IPS DF 6.9 (cell line): ENCODE measurements around the gene GFPT2.

Experiments
- DNase-seq: peaks from one replicate; pipeline ENCODE4 v3.0.0-alpha.2; 2013; ENCODE audit warnings: low read depth, low spot score
- H3K27ac ChIP-seq: one replicate; pipeline ENCODE4 v1.5.1; 2013; ENCODE audit warnings: low read length, control low read depth
- H3K27me3 ChIP-seq: 2 replicates; pipeline ENCODE4 v1.6.1; 2013; ENCODE audit warnings: mild to moderate bottlenecking, low read length; ENCODE audit not compliant: control insufficient read depth, insufficient read depth
- H3K36me3 ChIP-seq: 2 replicates; pipeline ENCODE4 v1.6.1; 2013; ENCODE audit warnings: low read length; ENCODE audit not compliant: control insufficient read depth, insufficient read depth
- H3K4me1 ChIP-seq: 2 replicates; pipeline ENCODE4 v1.6.1; 2013; ENCODE audit warnings: low read length; ENCODE audit not compliant: control insufficient read depth, insufficient read depth
- H3K4me3 ChIP-seq: 2 replicates; pipeline ENCODE4 v1.5.1; 2013; ENCODE audit warnings: mild to moderate bottlenecking, low read length
- H3K9me3 ChIP-seq: 2 replicates; pipeline ENCODE4 v1.6.1; 2013; ENCODE audit warnings: low read length, inconsistent platforms; ENCODE audit not compliant: control insufficient read depth, insufficient read depth
- WGBS: extraction: QIAGEN DNeasy Blood & Tissue Kit; methylation state at CpG from one replicate; pipeline ENCODE4 v1.1.7; 2013; ENCODE audit warnings: mixed read lengths, missing lambda C conversion rate; ENCODE audit not compliant: insufficient read length, insufficient coverage; 5-methylcytosine and 5-hydroxymethylcytosine counted together

GFPT2 gene

GRCh38 chr5:180283026-180283615 lies 70.0 kb downstream of the GFPT2 start:
- H3K4me3 ChIP-seq, result no peak overlapping the region
- WGBS, result no CpG with 5 or more reads among the region's 10 CpGs
- no peak overlapping the region for H3K27ac ChIP-seq
- 0 out of 2 replicates have a peak, but pooled peaks cover 4% of the 10 kb centered on the region for H3K36me3 ChIP-seq
- no peaks in the 10 kb centered on the region for H3K27me3 ChIP-seq
- H3K4me1 ChIP-seq, result no peaks in the 10 kb centered on the region
- no peak for DNase-seq
- H3K9me3 ChIP-seq, result no peaks in the 10 kb centered on the region

DNA sequence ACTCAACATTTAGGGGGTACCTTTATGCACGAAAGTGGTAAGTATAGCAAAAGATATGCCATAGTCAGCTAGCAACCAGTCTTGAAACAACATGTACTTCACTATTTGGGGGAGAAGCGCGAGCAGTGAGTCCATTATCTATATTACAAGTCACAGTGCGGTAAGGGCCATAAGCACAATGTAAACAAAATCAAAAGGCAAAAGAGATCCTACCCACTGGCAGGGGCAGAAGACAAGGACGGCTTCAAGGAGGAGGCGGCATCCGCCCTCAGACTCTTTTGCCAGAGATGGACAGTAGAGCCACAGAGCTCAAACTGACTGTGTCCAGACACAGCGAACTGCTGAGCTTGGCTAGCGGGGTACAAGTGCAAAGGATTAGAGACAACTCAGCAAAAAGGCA lies 70.9 kb downstream of the GFPT2 start:
- DNase-seq, result no peak
- Histone ChIP-seq H3K4me3 (no peak overlapping the region), H3K27ac (no peak overlapping the region), H3K9me3 (no peaks in the 10 kb centered on the region), H3K36me3 (0 out of 2 replicates have a peak, but pooled peaks cover 4% of the 10 kb centered on the region), H3K27me3 (no peaks in the 10 kb centered on the region), H3K4me1 (no peaks in the 10 kb centered on the region)
- no CpG with 5 or more reads among the region's 9 CpGs for WGBS

- Histone ChIP-seq H3K27me3 (no peaks in the 10 kb centered on the region), H3K9me3 (no peaks in the 10 kb centered on the region), H3K4me3 (no peak overlapping the region), H3K27ac (no peak overlapping the region), H3K4me1 (no peaks in the 10 kb centered on the region), H3K36me3 (peaks cover 7% of the 10 kb centered on the region; the same call in 1 of the 2 replicates)
- DNase-seq, result no peak
- whole genome bisulfite sequencing, result no CpG with 5 or more reads among the region's 10 CpGs
Observed at GRCh38 chr5:180281706-180282105, 71.4 kb downstream of the GFPT2 start.

- H3K27ac ChIP-seq, result no peak overlapping the region
- peaks cover 5% of the 10 kb centered on the region; the same call in 1 of the 2 replicates for H3K36me3 ChIP-seq
- no peak for DNase-seq
- H3K4me1 ChIP-seq, result no peaks in the 10 kb centered on the region
- H3K27me3 ChIP-seq, result no peaks in the 10 kb centered on the region
- no peaks in the 10 kb centered on the region for H3K9me3 ChIP-seq
- H3K4me3 ChIP-seq, result no peak overlapping the region
- no CpG with 5 or more reads among the region's 1 CpG for WGBS
Observed at GRCh38 chr5:180274695-180275094, 78.4 kb downstream of the GFPT2 start.

GRCh38 chr5:180271221-180271620 lies 81.9 kb downstream of the GFPT2 start:
- H3K27me3 ChIP-seq, result no peaks in the 10 kb centered on the region
- no peaks in the 10 kb centered on the region for H3K36me3 ChIP-seq
- WGBS, result no CpG with 5 or more reads among the region's 7 CpGs
- no peak overlapping the region for H3K27ac ChIP-seq
- no peak for DNase-seq
- no peaks in the 10 kb centered on the region for H3K9me3 ChIP-seq
- H3K4me3 ChIP-seq, result no peak overlapping the region
- no peaks in the 10 kb centered on the region for H3K4me1 ChIP-seq

- Histone ChIP-seq H3K36me3 (peaks cover 31% of the 10 kb centered on the region), H3K27me3 (no peaks in the 10 kb centered on the region), H3K4me3 (no peak overlapping the region), H3K4me1 (no peaks in the 10 kb centered on the region), H3K9me3 (peaks cover 24% of the 10 kb centered on the region), H3K27ac (no peak overlapping the region)
- DNase-seq, result no peak
- WGBS, result no CpG with 5 or more reads among the region's 3 CpGs
Observed at GRCh38 chr5:180259260-180259611, 93.9 kb downstream of the GFPT2 start.

DNA sequence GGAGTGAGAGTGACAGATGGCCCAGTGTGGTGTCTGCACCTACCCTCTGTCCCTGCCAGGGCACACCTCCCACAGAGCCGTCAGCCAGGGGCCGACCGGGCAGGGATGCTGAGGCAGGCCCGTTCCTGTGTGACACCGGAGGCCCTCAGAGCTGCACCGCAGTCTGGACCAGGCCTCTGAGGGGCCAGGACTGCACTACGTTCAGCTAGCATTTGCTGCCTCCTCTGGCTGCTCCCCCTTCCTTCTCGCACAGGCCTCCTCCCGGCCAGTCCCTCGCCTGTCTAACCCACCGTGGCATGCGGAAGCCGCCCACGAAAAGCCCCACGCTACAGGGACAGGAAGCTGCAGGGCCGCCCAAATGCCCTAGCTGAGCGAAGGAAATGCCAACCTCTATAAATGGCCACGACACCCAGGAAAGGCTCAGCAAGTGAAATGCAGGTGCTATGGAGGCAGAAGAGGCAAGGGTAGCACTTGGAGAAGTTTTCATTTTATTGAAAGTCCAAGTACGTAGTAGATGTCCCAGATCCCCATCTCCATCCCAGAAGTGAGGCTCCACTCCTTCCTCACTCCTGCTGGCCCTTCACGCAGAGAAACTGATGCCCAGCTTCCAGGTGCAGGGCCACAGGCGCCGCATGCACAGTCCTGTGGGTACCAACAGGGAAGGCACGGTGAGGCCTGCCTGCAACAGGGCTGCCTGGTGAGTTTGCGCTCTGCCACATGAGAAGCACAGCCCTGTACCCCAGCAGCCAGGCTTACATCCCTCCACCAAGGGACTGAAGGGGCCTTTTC lies 99.9 kb downstream of the GFPT2 start:
- no peaks in the 10 kb centered on the region for H3K4me1 ChIP-seq
- H3K27ac ChIP-seq, result no peak overlapping the region
- no peak for DNase-seq
- WGBS, result no CpG with 5 or more reads among the region's 24 CpGs
- H3K36me3 ChIP-seq, result peaks cover 19% of the 10 kb centered on the region
- H3K27me3 ChIP-seq, result no peaks in the 10 kb centered on the region
- peaks cover 25% of the 10 kb centered on the region for H3K9me3 ChIP-seq
- H3K4me3 ChIP-seq, result no peak overlapping the region

DNA sequence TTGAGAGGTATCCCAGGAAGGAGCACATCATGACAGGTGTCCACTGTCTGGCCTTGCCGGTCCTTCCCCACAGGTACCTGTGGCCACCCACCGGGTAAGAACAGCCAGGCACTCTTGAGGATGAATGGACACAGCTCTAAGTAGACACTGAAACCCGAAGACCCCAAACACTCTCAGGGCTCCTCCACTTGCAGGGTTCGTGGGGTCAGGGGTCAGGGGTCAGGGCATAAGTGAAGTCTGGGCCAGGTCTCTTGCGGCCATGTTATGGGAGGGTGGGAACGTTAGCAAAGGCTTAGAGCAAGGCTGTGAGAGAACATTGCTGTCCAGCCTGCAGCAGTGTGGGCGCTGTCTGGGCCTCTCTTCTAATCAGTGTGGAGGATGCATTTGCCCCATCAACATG lies 101.2 kb downstream of the GFPT2 start:
- WGBS, result no CpG with 5 or more reads among the region's 7 CpGs
- no peak overlapping the region for H3K27ac ChIP-seq
- peaks cover 17% of the 10 kb centered on the region for H3K36me3 ChIP-seq
- H3K27me3 ChIP-seq, result no peaks in the 10 kb centered on the region
- peaks cover 20% of the 10 kb centered on the region for H3K9me3 ChIP-seq
- no peak for DNase-seq
- no peaks in the 10 kb centered on the region for H3K4me1 ChIP-seq
- no peak overlapping the region for H3K4me3 ChIP-seq

DNA sequence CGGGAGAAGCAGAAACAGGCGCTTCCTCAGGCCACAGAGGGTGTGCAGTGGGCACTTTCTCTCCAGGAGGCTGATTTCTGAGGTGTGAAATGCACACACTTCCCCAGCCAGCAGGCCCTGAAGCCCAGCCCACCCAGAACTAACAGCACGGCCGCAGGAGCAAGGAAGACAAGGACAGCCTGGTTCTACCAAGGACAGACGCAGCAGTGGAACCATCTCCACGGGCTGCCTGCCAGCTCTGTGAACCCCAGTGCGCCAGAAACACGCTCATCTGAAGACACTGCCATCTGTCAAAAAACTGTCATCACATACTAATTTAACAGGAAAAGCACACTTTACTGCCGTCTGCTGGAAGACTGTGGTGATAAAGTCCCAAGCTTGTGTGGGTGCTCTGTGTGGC lies 102.0 kb downstream of the GFPT2 start:
- peaks cover 13% of the 10 kb centered on the region for H3K36me3 ChIP-seq
- no peak overlapping the region for H3K4me3 ChIP-seq
- no peaks in the 10 kb centered on the region for H3K4me1 ChIP-seq
- no peak overlapping the region for H3K27ac ChIP-seq
- H3K27me3 ChIP-seq, result no peaks in the 10 kb centered on the region
- WGBS, result no CpG with 5 or more reads among the region's 9 CpGs
- no peak for DNase-seq
- H3K9me3 ChIP-seq, result peaks cover 17% of the 10 kb centered on the region
